Small intestine (tissue), 7 donors: Measurements from ENCODE around the gene TMCC1. TPM values are rescaled to one million over a fixed set of nuclear protein-coding genes. Genes with fewer than 3 reads are reported as not detected.
"Not testable (repeated sequence)": the region's sequence is repeated elsewhere in the genome, so short reads cannot be mapped to it uniquely, and the experiment has no call there.

Experiments
- DNase-seq, 2 donors: peaks; one replicate each; pipeline versions ENCODE4 v3.0.0 to v3.0.0-alpha.2; 2013
- FAIRE-seq: peaks from 2 replicates; lab custom pipeline; 2012; peaks lifted over from hg19 to GRCh38; lab: Jason Lieb, UNC
- H3K27ac ChIP-seq, 3 donors: one replicate each; pipeline ENCODE4 v1.5.1; 2013; ENCODE audit warnings: low read length in 2 of 3, mild to moderate bottlenecking in 2 of 3, control low read depth in 1 of 3, inconsistent platforms in 1 of 3, low read depth in 1 of 3, moderate library complexity in 1 of 3
- H3K27me3 ChIP-seq, 3 donors: one replicate each; pipeline ENCODE4 v1.6.1; 2013; ENCODE audit warnings: low read length in 3 of 3, inconsistent platforms in 1 of 3; ENCODE audit not compliant: control insufficient read depth in 3 of 3, insufficient read depth in 3 of 3
- H3K36me3 ChIP-seq, 3 donors: one replicate each; pipeline ENCODE4 v1.6.1; 2013; ENCODE audit warnings: low read length in 3 of 3, inconsistent platforms in 1 of 3, low read depth in 1 of 3, mild to moderate bottlenecking in 1 of 3, moderate library complexity in 1 of 3; ENCODE audit not compliant: control insufficient read depth in 3 of 3, insufficient read depth in 2 of 3
- H3K4me1 ChIP-seq, 3 donors: one replicate each; pipeline ENCODE4 v1.6.1; 2013; ENCODE audit warnings: low read length in 2 of 3, inconsistent platforms in 1 of 3, low read depth in 1 of 3, mild to moderate bottlenecking in 1 of 3, moderate library complexity in 1 of 3; ENCODE audit not compliant: control insufficient read depth in 3 of 3, insufficient read depth in 2 of 3
- H3K4me3 ChIP-seq, 3 donors: one replicate each; pipeline ENCODE4 v1.5.1; 2013; ENCODE audit warnings: low read length in 3 of 3, control low read depth in 1 of 3, inconsistent platforms in 1 of 3, low read depth in 1 of 3, mild to moderate bottlenecking in 1 of 3, moderate library complexity in 1 of 3
- H3K9me3 ChIP-seq, 2 donors: one replicate each; pipeline ENCODE4 v1.6.1; 2013; ENCODE audit warnings: low read depth in 1 of 2, low read length in 1 of 2; ENCODE audit not compliant: control insufficient read depth in 2 of 2, insufficient read depth in 1 of 2
- WGBS, 3 donors: extraction: QIAGEN DNeasy Blood & Tissue Kit; methylation state at CpG; one replicate each; pipeline ENCODE4 v1.1.7; 2013; 5-methylcytosine and 5-hydroxymethylcytosine counted together
- polyA plus RNA-seq, 4 donors: library from polyadenylated mRNA; stranded (reverse) in 3 of 4; unstranded in 1 of 4; fragments of 200-250 nt in 3 of 4; fragments of 120-200 nt in 1 of 4; gene quantifications; one replicate each; pipeline versions ENCODE4 v1.2.1 to v1.2.3, GENCODE V29; 2013
- donor health status: healthy with polysubstance abuse.
- donor health status: control.
- donor health status: control.
- donor health status: Bipolar disorder and iron deficiency.
- donor health status: healthy.

Gene TMCC1
- polyA plus RNA-seq, 4 donors, result 5.4 to 16.4 (median 7.6) TPM

DNA sequence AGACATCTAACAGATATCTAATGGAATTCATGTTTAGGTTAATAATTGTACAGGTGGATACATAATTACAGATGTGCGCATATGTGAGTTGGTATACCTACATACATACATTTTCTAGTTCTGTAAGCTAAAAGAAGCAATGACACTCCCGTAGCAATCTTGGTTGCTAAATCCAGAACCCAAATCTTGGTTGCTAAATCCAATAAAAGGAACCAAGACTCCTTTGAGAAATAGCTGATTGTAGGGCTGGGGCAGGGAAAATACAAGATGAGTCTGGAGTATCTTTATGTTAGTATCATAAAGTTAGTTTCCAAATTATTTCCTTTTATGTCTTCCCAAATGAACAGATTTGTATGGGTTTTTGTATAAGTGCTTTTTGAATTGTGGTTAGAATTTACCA, 135.2 kb downstream of the TMCC1 start:
- no peaks in the 10 kb centered on the region for H3K27me3 ChIP-seq
- DNase-seq, result no peak
- no peak overlapping the region for H3K4me3 ChIP-seq
- no peaks in the 10 kb centered on the region for H3K9me3 ChIP-seq
- peaks cover 0 to 11% (median 0%) of the 10 kb centered on the region in 3 donors for H3K36me3 ChIP-seq
- peaks cover 0 to 3% (median 0%) of the 10 kb centered on the region in 3 donors for H3K4me1 ChIP-seq
- H3K27ac ChIP-seq, result no peak overlapping the region
- 87 to 97% (median 92%) methylated on average over 2 of the region's 2 CpGs for WGBS, 3 donors
- no peak for FAIRE-seq

- Histone ChIP-seq H3K4me3 (no peak overlapping the region), H3K27me3 (no peaks in the 10 kb centered on the region), H3K36me3 (peaks cover 0 to 11% (median 0%) of the 10 kb centered on the region in 3 donors), H3K9me3 (peaks cover 0 to 7% of the 10 kb centered on the region in 2 donors), H3K27ac (no peak overlapping the region), H3K4me1 (peaks cover 0 to 3% (median 0%) of the 10 kb centered on the region in 3 donors)
- WGBS, 3 donors, result 65 to 100% (median 96%) methylated on average over 1 of the region's 1 CpG
- FAIRE-seq (no peak), DNase-seq (no peak)
These were observed 136.6 kb downstream of the TMCC1 start for GRCh38 chr3:129756871-129757270.

DNA sequence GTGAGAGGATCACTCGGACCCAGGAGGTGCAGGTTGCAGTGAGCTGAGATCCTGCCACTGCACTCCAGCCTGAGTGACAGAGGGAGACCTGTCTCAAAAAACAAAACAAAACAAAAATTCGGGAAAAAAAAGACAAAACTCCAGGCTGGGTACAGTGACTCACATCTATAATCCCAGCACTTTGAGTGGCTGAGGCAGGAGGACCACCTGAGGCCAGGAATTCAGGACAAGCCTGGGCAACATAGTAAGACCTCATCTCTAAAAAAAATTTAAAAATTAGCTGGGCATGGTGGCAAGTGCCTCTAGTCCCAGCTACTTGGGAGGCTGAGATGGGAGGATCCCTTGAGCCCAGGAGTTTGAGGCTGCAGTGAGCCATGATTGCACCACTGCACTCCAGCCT, 142.4 kb downstream of the TMCC1 start:
- H3K27me3 ChIP-seq, FAIRE-seq, H3K9me3 ChIP-seq, H3K36me3 ChIP-seq, H3K27ac ChIP-seq, H3K4me1 ChIP-seq, H3K4me3 ChIP-seq, DNase-seq: not testable (repeated sequence)
- 77 to 98% (median 90%) methylated on average over 2 of the region's 2 CpGs for WGBS, 3 donors

DNA sequence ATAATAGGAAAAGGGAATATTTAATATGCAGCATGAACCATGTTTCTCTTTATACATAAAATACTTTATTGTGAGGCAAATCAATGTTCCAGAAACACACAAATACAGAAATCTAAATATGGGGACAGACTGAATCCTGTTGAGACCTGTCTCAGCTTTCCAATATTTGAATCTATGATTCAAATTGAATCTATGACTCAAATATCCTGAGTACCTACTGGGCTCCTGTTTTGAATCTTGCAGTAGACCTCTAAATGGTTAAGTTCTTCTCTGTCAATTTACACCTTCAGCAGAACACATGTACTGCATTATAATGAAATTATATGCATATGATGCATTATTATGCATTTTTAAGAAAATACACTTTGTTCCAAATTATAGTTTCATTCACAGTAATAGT, 143.8 kb downstream of the TMCC1 start:
- FAIRE-seq (no peak), DNase-seq (no peak)
- Histone ChIP-seq H3K27ac (no peak overlapping the region), H3K4me1 (no peaks in the 10 kb centered on the region), H3K27me3 (no peaks in the 10 kb centered on the region), H3K36me3 (peaks cover 0 to 2% (median 0%) of the 10 kb centered on the region in 3 donors), H3K4me3 (no peak overlapping the region), H3K9me3 (peaks cover 0 to 7% of the 10 kb centered on the region in 2 donors)

DNA sequence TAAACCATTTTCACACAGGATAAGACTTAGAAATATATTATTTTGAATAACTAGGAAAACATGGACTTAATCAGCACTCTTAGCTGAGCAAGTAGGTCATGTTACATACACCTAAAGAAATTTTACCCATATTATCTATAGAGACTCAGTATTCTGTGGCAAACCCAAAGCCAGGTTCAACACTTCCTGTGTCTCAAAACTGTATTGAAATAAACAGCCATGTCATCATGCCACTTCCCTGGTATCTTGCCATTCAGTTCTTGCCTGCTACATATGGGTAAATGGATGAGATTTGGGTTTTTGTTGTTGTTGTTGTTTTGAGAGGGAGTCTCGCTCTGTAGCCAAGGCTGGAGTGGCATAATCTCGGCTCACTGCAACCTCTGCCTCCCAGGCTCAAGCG, 145.5 kb downstream of the TMCC1 start:
- no peak for FAIRE-seq
- 95 to 100% (median 97%) methylated on average over 3 of the region's 3 CpGs for WGBS, 3 donors

GRCh38 chr3:129747136-129747535, 146.4 kb downstream of the TMCC1 start:
- H3K9me3 ChIP-seq, result no peaks in the 10 kb centered on the region
- no peak overlapping the region for H3K4me3 ChIP-seq
- WGBS, 3 donors, result 79 to 95% (median 93%) methylated on average over 4 of the region's 4 CpGs
- FAIRE-seq (no peak), DNase-seq (no peak)
- no peaks in the 10 kb centered on the region for H3K4me1 ChIP-seq
- peaks cover 0 to 2% (median 0%) of the 10 kb centered on the region in 3 donors for H3K36me3 ChIP-seq
- H3K27me3 ChIP-seq, result no peaks in the 10 kb centered on the region
- no peak overlapping the region for H3K27ac ChIP-seq

More for the DNA sequence above, 145.5 kb downstream of the TMCC1 start:
- no peak for DNase-seq
- Histone ChIP-seq H3K27me3 (no peaks in the 10 kb centered on the region), H3K4me1 (no peaks in the 10 kb centered on the region), H3K36me3 (peaks cover 0 to 2% (median 0%) of the 10 kb centered on the region in 3 donors), H3K27ac (no peak overlapping the region), H3K9me3 (peaks cover 0 to 7% of the 10 kb centered on the region in 2 donors), H3K4me3 (no peak overlapping the region)

DNA sequence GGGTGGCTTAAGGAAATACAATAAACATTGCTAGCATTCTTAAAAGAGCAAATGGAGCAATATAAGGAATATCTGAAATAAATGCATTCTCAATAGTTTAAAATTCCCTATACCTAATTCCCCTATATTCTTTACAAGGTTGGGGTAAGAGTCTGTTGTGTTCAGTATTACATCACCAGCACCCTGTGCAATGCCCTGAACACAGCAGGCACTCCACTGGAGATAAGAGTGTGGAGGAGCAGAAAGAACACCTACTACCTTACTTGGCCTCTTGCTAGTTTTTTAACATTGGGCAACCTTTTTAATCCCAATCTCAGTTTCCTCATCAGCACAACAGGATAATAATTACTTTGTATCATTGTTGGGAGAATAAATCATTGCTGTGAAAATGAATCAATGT, 146.9 kb downstream of the TMCC1 start:
- H3K27ac ChIP-seq, result no peak overlapping the region
- DNase-seq, result no peak
- no peak for FAIRE-seq

GRCh38 chr3:129745253-129745652, 148.3 kb downstream of the TMCC1 start:
- Histone ChIP-seq H3K4me1 (peaks cover 0 to 7% (median 0%) of the 10 kb centered on the region in 3 donors), H3K27ac (peak overlapping the region in 1 of 3 donors; percentile 20), H3K9me3 (no peaks in the 10 kb centered on the region), H3K27me3 (no peaks in the 10 kb centered on the region), H3K4me3 (no peak overlapping the region), H3K36me3 (peaks cover 0 to 2% (median 0%) of the 10 kb centered on the region in 3 donors)
- FAIRE-seq, result no peak
- DNase-seq, result peak in 1 of 2 donors; percentile 29
- 63 to 96% (median 88%) methylated on average over 2 of the region's 2 CpGs for WGBS, 3 donors

More for the DNA sequence above, 146.9 kb downstream of the TMCC1 start:
- H3K4me1 ChIP-seq, result no peaks in the 10 kb centered on the region
- H3K4me3 ChIP-seq, result no peak overlapping the region
- H3K27me3 ChIP-seq, result no peaks in the 10 kb centered on the region
- H3K36me3 ChIP-seq, result peaks cover 0 to 2% (median 0%) of the 10 kb centered on the region in 3 donors
- H3K9me3 ChIP-seq, result no peaks in the 10 kb centered on the region

DNA sequence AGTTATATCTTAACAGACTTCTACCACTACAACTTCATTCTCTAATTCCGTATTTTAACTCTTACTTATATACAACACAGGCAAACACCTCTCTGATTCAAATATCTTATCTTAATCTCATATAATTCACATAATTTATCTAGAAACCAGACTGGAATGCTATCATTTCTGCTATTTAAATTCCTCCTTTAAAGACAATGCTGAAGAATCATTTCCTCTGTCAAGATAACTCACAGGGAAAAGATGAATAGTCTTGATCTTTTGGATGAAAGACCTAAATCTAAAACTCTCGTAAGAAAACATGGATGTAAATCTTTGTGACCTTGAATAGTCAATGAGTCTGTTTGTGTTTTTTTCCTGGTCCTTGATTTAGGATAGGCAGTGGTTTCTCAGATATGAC, 151.7 kb downstream of the TMCC1 start:
- Histone ChIP-seq H3K36me3 (no peaks in the 10 kb centered on the region), H3K4me3 (no peak overlapping the region), H3K9me3 (no peaks in the 10 kb centered on the region), H3K27ac (no peak overlapping the region), H3K27me3 (no peaks in the 10 kb centered on the region), H3K4me1 (peaks cover 0 to 10% (median 3%) of the 10 kb centered on the region in 3 donors)
- peak; percentile 5 for FAIRE-seq
- WGBS, 3 donors, result 88 to 96% (median 92%) methylated on average over 2 of the region's 2 CpGs
- no peak for DNase-seq
